ENCODE data around the gene SLCO3A1.

SLCO3A1 gene

DNA sequence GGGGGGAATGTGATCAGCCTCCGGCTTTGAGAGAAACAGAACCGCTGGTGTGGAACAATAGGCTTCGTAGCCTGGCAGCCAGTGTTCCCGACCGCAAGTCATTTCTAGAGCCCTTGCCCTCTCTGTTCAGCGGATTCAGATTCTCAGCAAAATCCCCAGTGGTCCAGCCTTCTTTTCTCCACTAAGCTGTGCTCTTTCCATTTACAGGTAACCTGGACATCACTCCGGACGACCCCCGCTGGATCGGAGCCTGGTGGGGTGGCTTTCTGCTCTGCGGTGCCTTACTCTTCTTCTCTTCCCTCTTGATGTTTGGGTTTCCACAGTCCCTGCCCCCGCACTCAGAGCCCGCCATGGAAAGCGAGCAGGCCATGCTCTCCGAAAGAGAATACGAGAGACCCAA is 250.6 kb downstream of the SLCO3A1 start:
- TF ChIP-seq, protein P1, sequence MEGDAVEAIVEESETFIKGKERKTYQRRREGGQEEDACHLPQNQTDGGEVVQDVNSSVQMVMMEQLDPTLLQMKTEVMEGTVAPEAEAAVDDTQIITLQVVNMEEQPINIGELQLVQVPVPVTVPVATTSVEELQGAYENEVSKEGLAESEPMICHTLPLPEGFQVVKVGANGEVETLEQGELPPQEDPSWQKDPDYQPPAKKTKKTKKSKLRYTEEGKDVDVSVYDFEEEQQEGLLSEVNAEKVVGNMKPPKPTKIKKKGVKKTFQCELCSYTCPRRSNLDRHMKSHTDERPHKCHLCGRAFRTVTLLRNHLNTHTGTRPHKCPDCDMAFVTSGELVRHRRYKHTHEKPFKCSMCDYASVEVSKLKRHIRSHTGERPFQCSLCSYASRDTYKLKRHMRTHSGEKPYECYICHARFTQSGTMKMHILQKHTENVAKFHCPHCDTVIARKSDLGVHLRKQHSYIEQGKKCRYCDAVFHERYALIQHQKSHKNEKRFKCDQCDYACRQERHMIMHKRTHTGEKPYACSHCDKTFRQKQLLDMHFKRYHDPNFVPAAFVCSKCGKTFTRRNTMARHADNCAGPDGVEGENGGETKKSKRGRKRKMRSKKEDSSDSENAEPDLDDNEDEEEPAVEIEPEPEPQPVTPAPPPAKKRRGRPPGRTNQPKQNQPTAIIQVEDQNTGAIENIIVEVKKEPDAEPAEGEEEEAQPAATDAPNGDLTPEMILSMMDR (conservative IDR thresholded peaks at IDR 0.05; ENCODE audit: low read depth, low read length), result no peak
- H3K4me3 ChIP-seq (ENCODE audit: low read length), result no peak overlapping the region
- DNase-seq (ENCODE audit: low read depth), result no peak

DNA sequence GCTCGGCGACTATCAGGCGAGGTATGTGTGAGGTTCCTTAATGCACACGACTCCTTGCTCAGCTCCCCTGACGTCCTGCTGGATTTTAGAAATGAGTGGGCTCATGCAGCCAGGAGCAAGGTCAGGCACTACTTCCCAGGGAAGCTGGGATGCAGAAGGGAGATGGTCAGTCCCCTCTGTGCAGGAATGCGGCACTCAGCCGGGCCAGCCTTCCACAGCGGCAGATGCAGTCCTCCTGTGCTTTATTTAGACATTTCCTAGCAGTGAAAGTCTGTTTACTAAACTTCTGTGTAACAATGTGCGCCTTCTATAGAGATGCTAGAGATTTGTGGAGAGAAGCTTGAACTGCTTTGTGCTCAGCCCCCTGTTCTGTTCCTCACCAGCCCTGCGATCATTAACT is 252.1 kb downstream of the SLCO3A1 start:
- DNase-seq (ENCODE audit: low read depth), result no peak
- TF ChIP-seq, protein P1 (conservative IDR thresholded peaks at IDR 0.05; ENCODE audit: low read depth, low read length), result no peak

DNA sequence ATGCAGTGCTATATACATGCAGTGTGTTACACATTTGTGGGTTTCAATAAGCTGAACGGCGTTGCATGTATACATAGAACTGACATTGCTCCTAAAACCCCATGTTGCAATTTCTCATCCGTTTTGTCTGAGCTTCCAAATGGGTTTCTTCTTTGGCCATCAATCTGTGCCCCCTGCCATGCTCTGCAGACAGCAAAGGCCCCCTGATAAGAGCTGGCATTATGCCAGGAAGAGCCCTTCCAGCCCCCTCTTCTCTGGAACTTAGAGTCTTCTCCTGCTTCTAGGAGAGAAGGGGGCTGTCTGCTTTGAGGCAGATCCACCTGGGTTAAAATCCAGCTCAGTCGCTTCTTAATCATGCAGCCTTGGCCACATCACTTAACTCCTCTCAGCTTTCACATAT is 254.0 kb downstream of the SLCO3A1 start:
- H3K4me3 ChIP-seq (ENCODE audit: low read length), result no peak overlapping the region
- TF ChIP-seq, protein P1 (conservative IDR thresholded peaks at IDR 0.05; ENCODE audit: low read depth, low read length), result no peak
- DNase-seq (ENCODE audit: low read depth), result no peak

More for the DNA sequence above, 252.1 kb downstream of the SLCO3A1 start:
- H3K4me3 ChIP-seq (ENCODE audit: low read length), result no peak overlapping the region

DNA sequence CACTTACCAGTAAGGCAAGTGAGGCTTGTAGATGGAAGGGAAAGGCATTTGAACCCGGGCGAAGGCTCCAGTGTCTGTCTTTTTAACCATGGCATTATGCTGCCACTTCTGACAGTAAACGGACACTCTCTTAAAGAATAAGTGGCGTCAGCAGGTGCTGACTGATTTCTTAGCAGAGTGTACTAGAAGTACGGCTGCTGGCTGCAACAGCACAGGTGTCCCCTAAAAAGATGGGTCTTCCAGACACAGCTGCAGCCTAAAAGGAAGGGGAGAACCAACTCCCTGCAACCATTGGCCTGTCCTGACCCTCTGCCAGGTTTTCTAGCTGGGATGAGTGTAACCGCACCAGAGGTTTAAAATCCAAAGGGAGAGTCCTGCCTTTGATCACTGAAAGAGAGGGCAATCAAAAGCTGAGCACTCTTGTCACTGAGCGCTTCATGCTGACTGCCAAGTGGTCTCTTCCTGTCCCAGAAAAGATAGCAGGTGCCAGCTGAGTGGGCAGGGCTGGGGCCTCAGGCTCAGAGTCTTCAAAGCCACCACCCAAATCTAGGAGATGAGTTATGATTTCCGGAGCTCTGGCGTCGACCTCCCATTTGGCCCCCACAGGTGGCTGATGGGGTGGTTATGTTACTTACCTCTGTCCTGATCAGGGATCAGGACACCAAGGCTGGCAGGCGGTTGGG is 255.8 kb downstream of the SLCO3A1 start:
- TF ChIP-seq, protein P1 (conservative IDR thresholded peaks at IDR 0.05; ENCODE audit: low read depth, low read length), result no peak
- H3K4me3 ChIP-seq (ENCODE audit: low read length), result no peak overlapping the region
- no peak for DNase-seq (ENCODE audit: low read depth)

DNA sequence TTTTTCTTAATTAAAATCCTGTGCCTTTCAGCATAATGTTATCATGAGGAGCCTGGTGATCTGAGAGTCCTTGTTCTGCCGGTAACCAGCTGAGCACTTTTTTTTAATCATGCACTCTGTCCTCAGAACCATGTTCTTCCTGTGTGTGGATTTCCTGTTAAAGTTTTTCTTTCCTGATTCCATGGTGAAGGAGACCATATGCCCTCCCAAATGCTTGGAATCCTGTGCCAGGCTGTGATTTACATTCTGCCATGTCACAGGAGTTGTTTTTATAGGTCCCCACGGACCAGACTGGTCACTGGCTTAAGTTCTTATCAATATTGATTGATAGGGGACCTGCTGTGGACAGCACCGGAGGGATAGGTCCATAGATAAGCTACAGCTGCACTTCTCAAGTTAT is 257.8 kb downstream of the SLCO3A1 start:
- no peak for DNase-seq (ENCODE audit: low read depth)
- H3K4me3 ChIP-seq (ENCODE audit: low read length), result no peak overlapping the region
- TF ChIP-seq, protein P1 (conservative IDR thresholded peaks at IDR 0.05; ENCODE audit: low read depth, low read length), result no peak

DNA sequence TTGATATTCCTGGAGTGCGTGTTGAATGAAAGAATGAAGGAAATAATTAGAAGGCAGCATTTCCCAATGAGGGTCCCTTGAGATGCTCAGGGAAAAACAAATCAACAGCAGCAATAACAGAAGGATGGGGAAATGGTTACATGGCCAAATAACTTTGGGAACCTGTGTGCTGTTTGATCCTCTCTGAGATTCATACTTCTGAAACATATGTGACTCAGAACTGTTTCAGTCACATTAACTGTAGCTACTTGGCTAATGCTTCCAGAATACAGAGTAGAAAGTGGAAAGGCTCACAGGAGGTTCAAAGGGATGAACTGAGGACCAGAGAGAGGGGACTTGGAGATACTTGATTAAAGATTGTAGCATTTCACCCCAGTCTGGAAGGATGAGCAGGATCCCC is 258.2 kb downstream of the SLCO3A1 start:
- TF ChIP-seq, protein P1 (conservative IDR thresholded peaks at IDR 0.05; ENCODE audit: low read depth, low read length), result no peak
- H3K4me3 ChIP-seq (ENCODE audit: low read length), result no peak overlapping the region
- DNase-seq (ENCODE audit: low read depth), result no peak

DNA sequence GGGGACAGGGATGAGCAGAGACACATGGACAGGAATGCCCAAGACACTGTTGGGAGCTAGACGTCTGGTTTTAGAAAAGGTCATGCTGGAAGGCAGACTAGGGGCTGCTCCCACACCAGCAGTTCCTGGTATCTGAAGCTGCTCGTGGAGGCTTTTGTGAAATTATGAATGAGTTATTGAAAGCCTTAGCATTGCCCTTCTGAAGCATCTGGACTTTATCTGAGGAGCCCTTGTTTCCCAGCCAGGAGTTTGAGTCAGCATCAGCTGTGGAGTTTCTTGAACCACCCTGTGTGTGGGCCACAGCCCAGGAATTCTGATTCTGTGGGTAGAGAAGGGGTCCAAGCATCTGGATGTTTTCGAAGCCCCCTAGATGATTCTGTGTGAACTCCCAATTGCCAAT is 258.7 kb downstream of the SLCO3A1 start:
- no peak for DNase-seq (ENCODE audit: low read depth)
- H3K4me3 ChIP-seq (ENCODE audit: low read length), result no peak overlapping the region
- TF ChIP-seq, protein P1 (conservative IDR thresholded peaks at IDR 0.05; ENCODE audit: low read depth, low read length), result no peak

All from retinal pigment epithelial cell (primary cell).